HG02973 (cell line): ENCODE results near the gene SORCS1.

ENCODE experiments used
- ATAC-seq: cut with Tn5 transposase; IDR thresholded peaks from one replicate; pipeline ENCODE4 v1.9.1; 2021; ENCODE audit warnings: moderate library complexity; ENCODE audit not compliant: unreplicated experiment

The SORCS1 gene

DNA sequence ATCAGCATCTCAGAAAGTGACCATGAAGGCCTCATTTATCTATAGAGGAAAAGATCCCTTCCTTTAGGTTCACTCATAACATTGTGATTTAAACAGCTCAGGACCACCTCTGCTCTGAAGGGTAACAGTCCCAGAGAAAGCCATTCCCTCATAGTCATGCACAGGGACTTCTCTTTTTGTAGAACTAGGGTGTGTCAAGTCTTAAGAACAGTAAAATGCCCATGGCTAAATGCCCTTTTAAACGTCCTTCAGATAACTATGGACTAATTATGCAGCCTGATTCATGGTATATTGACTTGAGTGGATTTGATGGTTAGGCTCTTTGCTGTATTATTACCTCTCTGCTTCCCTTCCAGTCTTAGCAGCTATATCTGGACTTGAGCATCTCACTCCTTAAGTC, 337.8 kb downstream of the SORCS1 start:
- ATAC-seq, result no peak

DNA sequence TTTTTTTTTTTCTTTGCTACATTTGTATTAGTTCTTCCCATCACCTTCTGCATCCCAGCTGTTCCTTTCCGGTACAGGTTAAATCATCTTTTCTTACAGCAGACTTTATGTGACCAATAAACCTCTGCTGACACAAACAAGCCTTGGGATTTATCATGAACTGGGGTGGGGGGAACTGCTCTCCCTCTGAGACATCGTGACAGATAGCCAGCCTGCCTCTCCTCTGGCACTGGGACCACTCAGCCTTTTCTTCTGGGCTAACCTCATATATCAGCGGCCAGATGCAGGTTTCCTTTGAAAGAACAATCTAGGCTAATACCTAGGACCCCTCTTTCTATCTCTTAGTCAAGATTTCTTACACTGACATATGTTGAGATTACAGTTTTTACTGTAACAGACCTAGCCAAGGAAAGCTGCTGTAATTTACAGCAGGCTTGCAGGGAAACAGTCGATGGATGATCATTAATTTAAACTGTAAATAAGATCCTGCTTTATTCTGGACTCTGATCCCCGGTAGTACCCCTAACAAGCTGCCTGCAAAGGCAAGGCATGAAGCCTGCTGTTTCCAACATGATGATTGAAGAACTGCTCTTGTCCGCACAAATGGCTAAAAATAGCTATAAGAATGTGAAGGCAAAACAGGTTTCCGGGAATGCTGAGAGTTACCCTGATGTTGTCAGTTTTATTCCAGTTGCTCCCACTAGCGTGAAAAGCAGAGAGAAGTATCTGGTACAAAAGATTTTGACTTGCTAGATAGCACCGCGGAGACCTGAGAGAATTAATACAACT, 338.7 kb downstream of the SORCS1 start:
- ATAC-seq, result no peak

DNA sequence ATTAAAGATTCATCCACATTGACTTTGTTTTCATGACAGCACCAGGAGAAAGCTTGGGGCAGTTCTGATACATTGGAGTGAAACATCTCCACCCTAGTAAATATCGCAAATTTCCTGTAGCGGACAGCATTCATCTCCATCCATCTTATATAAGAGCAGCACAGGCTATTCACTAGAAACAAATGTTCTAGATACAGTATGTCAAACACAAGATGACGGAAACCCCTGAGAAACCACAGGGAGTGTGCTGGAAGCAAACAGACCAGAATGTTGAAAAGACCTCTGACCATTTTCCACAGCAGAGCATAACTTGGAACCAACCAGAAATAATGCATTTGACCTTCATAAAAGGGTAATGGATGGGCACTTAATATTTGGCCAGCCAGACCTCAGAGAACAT, 343.9 kb downstream of the SORCS1 start:
- ATAC-seq, result no peak

DNA sequence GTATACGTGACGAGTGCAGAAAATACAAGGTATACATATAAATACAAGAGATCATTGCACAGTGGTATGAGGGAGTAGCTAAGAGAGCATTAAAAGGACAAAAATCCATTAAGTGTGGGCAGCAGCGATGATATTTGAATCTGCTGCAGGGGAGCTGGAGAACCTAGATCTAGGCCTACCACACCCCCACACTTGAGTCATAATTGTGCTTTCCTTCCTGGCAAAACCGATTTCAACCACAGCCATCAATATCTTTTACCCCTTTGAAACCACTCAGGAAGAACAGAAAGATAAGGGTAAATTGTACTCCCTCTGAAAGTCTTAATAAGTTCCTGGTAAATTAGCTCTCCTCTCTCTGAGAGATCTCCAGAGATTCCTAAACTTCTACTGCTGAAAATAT, 345.0 kb downstream of the SORCS1 start:
- no peak for ATAC-seq

DNA sequence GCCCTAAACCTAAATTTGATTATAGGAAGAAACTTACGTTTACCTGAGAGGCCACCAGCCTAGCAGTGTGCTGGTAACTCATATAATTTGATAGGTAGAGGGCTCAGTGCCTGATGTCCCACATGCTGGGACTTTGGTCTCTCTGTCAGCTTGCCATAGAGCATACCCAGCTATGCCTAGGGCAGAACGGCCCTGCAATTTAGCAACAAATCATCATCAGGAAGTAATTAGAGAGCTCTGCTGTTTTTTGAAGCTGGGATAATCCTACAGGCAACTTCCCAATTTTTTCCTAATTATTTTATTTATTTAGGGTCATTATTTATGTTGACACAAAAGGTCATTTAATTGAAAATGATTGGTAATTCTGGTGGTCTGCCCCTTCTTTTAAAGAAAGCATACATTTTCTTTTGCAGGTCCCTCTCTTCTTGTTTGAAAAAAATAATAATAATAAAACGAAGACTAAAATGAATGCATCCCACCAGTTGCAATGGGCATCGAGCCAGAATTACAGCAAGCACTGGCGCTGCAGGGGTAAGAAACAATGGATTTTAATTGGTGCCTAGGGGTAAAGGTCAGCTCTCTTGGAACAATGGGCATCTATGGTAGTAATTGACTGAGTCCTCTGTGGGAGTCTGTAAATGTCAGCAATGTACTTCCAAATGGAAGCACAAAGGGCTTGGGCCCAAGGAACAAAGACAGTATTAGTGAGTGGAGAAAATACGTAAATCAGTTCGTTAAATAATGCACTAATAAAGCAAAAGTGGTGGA, 348.0 kb downstream of the SORCS1 start:
- ATAC-seq, result no peak

DNA sequence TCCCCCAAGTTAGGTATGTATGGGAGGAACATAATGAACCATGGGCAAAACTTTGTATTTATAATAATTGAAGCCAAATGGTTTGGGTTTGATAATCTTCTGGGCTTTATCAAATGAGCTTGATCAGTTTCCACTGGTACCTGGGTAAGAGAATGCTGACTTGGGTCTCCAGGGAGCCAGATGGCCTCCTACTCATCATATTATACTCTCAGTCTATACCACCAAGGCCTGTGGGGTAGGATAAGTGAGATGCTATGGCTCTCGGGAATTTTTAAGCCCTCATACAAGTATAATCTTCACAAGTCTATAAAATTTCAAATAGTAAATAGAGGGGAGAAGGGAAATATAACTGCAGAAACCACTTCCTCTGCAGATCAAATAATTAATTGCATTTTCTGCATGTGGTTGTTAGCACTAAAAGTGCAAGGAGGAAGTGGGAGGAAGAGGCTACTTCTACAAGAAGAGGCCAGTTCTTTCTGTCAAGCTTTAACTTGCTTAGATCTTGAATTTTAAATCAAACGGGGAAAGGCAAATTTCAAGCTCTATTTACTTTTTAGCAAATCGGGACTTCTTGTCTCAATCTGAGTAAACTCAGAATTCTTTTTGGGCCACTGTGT, 349.0 kb downstream of the SORCS1 start:
- ATAC-seq, result no peak

DNA sequence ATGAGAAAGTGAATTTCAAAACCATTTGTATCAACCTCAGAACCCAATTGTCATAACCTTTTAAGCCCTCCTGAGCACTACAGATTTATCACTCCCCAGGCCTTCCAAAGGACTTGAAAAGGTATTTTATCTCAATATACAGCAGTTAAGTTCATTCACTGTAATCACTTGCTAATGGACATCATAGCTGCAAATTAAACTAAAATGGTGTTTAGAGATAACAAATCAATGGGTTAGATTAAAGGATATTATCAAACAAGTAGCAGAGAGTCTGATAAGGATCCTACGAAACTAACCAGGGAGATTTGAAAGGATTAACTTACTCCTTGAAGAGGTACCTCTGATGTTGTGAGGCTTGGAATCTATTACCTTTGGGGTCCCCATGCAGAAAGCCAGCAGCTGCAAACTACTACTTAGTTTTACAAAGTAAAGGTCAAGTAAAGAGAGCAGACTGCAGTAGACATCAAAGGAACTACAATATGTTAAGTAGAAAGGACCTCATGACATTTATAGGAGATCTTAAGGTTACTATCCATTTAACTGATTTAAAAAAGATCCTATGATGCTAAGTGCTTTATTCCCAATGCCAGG, 359.4 kb downstream of the SORCS1 start:
- ATAC-seq, result no peak

DNA sequence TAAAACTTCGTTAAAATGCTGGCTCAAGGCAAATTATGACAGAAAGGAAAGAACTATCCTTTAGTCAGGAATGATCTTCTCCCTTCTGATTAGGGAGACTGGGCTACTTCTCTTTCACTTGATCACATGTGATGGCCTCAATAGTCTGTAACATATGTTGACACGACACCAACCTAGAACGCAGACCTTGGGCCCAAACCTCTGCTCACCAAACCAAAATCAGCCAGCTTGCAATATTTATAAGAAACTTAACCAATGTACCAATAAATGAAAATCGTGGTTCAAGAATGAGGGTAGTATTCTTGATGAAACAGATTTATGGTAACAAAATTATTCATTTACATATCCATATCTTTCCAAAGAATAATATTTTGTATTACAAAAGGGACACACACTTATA, 361.6 kb downstream of the SORCS1 start:
- ATAC-seq, result no peak

DNA sequence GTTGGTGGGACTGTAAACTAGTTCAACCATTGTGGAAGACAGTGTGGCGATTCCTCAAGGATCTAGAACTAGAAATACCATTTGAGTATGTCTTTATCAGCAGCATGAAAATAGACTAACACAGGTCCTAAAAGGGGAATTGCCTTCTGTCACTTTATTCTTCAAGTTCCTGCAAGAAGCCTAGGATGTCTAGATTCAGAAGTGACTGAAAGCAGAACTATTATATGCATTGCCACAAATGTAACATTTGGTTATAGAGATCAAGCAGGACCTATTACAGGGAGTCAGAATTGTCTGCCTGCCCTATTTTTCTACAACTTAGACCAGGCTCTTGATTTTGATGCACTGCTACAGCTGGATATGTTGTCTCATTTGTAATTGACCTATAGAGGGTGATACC, 364.7 kb downstream of the SORCS1 start:
- ATAC-seq, result no peak

DNA sequence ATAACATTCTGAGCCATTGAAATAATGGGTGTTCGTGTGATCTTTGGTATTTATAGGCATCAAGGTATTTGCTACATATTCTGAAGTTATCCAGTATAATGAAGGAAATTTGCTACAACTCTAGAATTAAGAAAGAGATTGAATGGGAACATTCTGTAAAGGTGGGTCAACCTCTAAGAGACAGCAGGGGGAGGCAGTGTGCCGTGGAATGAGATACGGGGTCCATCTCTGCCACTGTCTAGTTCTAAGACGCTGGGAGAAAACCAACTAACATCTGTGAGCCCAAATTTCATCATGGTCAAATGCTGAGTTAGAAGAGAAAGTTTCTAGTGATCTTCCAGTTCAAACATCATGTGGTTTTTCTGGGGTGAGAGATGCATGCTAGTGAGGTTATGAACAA, 368.9 kb downstream of the SORCS1 start:
- peak; percentile 96 for ATAC-seq

DNA sequence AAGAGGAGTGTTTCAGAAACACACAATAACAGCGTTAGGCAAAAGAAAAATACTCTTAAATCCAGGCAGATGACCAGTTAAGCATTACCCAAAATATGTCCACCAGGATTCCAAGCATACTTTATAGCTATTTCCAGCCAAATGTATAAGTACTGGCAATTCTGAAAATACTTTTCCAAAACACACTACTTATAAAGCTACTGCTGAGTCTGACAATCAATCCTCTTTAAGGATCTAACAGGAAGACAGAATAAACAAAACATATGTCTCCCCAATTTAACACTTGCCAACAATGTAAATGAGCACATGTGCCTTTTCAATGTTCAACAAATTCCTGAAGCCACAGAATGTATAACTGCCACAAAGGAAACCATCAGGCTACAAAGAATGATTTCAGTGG, 370.9 kb downstream of the SORCS1 start:
- no peak for ATAC-seq

DNA sequence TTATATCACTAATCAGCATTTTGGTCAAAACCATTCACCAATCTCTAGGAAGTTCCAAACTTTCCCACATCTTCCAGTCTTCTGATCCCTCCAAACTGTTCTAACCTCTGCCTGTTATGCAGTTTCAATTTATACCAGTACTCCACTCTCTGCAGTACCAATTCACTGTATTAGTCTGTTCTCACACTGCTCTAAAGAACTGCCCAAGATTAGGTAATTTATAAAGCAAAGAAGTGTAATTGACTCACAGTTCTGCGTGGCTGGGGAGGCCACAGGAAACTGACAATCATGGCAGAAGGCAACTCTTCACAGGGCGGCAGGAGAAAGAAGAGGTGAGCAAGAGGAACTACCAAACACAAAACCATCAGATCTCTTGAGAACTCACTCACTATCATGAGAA, 374.9 kb downstream of the SORCS1 start:
- no peak for ATAC-seq

DNA sequence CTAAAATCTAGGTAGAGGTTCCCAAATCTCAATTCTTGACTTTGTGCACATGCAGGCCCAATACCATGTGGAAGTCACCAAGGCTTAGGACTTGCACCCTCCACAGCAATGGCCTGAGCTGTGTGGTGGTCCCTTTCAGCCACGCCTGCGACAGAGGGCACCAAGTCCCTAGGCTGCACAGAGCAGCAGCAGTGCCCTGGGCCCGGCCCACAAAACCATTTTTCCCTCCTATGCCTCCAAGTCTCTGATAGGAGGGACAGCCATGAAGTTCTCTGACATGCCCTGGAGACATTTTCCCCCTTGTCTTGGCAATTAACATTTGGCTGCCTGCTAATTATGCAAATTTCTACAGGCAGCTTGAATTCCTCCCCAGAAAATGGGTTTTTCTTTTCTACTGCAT, 375.5 kb downstream of the SORCS1 start:
- no peak for ATAC-seq

DNA sequence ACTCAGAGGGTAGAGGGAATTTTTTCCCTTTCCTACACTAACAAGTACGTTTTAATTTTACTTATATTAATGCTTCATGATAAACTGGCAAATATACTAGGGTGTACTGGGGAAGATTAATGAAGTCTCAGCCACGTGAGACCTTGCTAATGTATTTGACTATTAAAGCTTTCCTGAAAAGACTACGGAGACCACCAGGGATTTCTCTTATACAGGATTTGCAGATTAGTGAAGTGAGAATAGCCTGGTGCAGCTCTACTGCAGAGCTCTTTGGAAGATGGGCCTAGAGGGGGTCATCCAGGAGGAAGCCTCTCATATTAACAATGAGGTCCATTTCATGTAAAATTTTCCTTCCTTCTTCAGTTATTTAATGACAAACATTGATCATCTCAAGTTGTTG, 379.0 kb downstream of the SORCS1 start:
- no peak for ATAC-seq

DNA sequence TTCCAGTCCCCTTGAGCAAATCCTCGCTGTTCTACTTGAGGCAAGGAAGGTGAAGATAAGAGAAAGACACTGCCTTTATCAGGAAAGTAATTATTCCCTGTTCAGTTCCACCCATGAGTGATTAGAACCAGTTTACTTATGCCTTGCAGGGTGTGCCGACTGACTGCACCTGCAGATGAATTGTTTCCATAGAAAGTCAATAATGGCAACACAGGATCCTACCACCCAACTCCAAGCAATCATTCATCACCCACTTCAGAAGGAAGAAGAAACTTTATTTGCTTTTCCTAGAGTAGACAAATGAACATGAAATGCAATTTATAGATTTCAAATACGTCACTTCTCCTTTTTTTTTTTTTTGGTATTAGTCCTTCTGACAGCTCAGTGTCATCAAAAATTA, 383.9 kb downstream of the SORCS1 start:
- ATAC-seq, result no peak

DNA sequence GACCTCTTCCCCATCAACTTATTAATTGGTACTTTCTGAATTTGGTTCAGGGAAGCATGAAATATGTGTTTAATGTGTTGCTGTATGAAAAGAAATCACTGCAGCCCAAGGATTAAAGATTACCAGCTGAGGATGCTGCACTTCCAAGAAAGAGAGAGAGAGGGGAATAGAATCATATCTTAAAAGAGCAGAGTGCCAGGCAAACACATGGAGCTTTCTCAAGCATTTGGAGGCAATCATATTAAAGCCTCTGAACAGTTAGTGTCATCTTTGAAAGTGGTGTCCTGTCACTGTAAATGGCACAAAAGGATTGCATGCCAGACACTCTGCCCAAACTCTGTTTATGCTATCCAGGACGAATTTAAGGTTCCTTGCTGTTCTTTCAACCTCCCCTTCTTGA, 386.7 kb downstream of the SORCS1 start:
- no peak for ATAC-seq

DNA sequence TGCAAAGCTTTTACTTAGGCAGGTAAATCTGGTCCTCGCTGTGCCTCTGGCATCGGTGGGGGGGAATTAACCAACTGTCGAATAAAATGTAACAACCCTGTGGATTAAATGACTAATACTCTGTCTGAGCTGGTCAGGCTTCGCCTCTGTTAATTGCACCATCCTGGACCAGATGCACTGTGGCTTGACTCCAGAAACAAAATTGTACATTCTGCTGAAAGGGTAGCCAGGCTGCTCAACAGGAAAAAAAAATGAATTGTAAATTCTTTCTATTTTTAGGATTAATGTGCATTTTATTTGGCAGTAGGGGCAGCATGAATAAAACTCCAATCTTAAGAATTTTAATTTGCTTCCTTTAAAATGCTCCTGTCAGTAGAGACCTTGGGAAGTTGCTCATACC, 389.4 kb downstream of the SORCS1 start:
- ATAC-seq, result no peak

DNA sequence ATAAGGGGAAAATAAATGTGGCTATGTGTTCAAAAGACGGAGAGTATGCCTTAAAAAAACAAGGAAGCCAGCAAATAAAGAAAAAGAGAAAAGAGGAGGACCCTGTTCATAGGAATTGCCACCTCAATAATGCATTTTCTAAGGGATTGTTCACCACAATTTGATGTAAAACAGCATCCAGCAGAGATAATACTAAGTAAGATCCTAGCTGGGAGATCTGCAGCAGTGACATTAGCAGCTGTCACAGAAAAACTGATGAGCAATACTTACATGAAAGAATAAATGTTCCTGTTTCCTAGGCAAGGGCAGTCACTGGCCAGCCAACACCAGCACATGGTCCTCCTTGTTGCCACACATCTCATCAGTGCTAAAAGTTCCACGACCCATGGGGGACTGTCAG, 391.5 kb downstream of the SORCS1 start:
- no peak for ATAC-seq

DNA sequence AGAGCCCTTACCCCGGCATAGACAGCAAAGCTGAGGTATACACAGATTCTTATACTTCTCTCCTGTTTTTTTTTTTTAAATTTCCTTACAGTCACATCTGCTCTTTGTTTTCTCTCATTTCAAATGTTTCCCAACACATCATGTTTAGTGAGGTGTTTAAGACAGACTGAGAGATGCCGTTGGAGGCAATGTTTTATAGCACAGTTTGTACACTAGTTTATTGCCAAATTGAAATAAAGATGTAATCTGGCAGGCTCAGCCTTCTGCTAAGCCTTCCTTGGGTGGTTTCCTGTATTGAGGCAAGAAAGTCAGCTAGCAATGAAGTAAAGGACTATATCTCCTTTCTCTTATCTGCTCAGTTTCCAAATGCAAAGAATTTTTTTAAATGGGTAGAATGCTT, 393.4 kb downstream of the SORCS1 start:
- no peak for ATAC-seq

DNA sequence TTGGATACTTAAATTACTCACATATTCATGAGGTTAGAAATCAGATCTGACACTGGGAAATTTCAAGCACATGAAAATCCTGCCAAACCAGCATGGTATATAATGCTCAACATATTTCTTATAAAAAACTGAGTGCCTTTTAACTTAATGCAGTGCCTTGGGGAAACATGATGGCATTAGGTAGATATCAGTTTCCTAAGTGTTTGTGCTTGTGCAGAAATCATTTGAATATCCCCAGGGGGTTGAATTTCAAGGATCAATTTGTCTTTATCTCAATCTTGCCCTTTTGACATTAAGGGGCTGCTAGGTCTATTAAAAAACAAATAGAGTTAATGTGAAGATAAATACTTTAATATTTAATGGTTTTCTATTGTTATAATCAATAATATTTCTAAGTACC, 396.3 kb downstream of the SORCS1 start:
- ATAC-seq, result no peak

DNA sequence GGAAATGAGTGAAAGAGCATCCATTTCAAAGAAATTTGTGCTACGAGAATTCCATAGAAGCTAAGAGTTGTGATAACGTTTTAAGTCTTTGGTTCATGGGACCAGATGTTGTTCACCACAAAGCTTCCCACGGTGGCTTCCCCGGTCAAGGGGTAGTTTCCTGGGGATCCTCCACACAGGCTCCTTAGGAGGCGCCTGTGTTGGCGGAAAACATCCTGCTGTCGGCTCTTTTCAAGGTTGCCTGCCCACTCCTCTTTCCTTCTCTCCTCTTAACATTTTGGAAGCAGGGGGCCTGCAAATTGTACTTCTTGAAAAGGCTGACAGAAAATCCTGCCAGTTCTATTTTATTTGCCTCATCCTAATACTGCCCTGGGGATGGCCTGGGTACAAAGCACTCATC, 398.6 kb downstream of the SORCS1 start:
- ATAC-seq, result no peak

DNA sequence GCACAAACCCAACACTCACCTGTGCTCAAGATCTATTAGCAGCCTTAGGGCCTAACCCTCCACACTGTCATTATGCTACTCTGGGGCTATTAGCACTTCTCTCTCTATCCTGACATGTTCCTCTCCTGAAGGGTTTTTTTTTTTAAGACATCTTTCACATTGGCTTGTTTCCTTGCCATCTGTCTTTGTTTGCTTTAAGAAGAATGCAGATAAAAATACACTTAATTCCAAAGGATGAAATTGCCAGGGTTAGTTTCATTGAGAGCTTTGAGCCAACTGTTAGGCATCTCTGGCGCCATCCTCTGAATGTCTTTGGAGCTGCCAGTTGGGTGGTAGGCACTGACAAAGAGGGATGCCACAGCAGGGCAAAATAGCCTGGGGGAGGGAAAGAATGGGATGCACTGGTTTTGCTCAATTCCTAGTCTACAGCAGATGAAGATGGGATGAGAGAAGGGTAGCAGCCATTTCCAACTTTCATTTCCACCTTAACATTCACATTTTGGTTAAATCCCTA, 399.2 kb downstream of the SORCS1 start:
- ATAC-seq, result no peak
